Astrocyte of the hippocampus (primary cell): ENCODE measurements around the gene CCDC158.
"Not testable (repeated sequence)": the region's sequence is repeated elsewhere in the genome, so short reads cannot be mapped to it uniquely, and the experiment has no call there.

Experiments used
- DNase-seq: peaks from one replicate; pipeline ENCODE4 v3.0.0; 2011; ENCODE audit warnings: low read depth, low spot score

CCDC158 gene

GRCh38 chr4:76281594-76281993, 139.3 kb downstream of the CCDC158 start:
- not testable (repeated sequence) for DNase-seq

- no peak for DNase-seq
Observed at GRCh38 chr4:76280488-76281441, 140.2 kb downstream of the CCDC158 start.

GRCh38 chr4:76279462-76279861, 141.5 kb downstream of the CCDC158 start:
- no peak for DNase-seq

- no peak for DNase-seq
Observed at GRCh38 chr4:76278583-76278982, 142.4 kb downstream of the CCDC158 start.

DNA sequence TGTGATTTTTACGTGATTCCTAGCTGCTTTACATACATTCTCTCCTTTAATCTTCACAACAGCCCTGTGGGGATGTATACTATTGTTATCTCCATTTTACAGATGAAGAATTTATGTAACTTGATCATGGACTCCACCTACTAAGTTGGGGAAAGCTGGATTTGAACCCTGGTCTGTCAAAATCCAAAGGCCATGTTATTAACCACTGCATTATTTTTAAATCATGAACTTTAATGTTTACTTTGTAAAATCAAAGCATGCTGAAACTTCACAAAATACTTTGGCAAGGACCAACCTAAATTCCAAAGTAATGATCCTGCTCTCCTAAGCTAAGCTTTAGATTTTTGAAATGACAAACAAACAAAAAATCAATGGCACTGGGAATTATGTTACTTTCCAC, 143.3 kb downstream of the CCDC158 start:
- no peak for DNase-seq

DNA sequence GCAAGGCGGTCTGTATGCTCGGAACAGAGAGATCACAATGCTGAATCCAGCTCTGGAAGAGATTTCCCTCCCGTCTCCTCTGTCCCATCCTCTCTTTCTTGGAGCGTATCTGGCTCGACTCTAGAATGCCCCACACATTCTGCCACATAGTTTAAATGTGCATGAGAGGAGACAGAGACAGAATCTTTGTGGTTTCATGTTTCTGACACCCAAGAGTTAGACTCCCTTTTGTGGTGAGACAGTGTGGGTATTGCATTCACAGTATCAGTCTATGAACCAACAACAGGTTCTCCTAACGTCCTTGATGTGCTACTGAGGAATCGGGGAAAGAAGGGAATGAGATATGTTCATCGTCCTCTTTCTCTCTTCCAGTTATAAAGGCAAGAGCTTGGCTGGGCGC, 144.1 kb downstream of the CCDC158 start:
- DNase-seq = no peak

GRCh38 chr4:76275486-76276124, 145.3 kb downstream of the CCDC158 start:
- no peak for DNase-seq

DNA sequence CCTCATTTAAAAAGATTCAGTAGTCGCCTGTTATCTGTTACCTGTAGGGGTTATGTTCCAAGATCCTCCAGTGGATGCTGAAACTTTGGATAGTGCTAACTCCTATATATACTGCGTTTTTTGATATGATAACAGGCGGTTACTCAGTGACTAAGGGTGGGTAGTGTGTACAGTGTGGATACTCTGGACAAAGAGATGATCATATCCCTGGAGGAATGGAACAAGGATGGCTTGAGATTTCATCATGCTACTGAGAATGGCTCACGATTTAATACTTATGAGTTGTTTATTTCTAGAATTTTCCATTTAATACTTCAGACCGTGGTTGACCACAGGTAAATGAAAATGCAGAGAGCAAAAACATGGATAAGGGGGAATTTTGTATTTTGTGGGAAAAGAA, 147.9 kb downstream of the CCDC158 start:
- DNase-seq = no peak

DNA sequence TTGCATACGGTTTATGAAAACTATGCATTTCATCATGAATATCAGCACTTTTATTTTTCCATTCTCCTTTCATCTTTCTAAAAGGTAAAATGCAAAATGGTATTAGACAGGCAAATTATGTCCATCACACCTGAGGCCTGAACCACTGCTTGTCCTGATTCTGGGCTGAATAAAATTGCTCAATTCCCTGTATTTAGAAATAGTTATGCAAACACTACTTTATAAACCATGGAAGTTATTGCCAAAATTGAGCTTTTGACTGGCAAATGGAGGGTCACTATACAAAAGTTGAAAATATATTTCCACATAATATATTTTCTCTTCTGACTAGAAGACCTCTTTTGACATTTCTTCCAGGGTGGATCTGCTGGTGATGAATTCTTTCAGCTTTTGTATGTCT, 148.4 kb downstream of the CCDC158 start:
- DNase-seq = no peak

DNA sequence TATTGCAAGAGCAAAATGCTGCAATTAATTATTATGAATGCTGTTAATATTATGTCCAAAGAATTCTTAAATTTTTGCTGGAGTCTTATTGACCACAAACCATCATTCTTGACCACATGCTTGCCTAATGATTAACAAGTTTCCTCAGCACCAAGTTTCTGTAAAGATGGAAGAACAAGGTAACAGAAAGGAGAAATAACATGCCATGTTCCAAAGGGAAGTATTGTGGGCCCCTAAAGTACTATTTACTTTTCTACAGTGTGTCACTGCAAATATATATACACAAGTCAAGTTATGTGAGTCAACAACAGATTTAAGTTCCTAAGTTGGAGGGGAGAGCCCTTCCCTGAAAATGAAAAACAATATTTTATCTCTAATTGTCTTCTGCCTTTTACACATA, 148.9 kb downstream of the CCDC158 start:
- no peak for DNase-seq

DNA sequence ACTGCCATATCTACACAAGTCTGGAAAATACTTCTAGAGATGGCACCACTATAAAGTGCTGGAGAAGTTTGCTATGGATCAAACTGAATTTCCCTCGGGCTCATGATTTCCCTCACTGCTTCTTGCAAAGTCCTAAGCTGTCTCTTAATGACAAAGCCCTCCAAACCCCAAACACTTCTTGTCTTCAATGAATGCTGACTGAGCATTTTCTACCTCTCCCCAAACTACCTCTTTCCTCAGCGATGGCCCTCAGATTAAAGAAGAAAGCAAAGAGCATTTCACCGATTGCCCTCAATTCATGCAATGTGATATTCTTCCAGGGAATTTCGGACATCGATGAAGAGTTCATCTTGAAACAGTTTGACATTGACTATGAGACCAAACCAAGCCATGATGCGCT, 149.7 kb downstream of the CCDC158 start:
- DNase-seq = no peak

DNA sequence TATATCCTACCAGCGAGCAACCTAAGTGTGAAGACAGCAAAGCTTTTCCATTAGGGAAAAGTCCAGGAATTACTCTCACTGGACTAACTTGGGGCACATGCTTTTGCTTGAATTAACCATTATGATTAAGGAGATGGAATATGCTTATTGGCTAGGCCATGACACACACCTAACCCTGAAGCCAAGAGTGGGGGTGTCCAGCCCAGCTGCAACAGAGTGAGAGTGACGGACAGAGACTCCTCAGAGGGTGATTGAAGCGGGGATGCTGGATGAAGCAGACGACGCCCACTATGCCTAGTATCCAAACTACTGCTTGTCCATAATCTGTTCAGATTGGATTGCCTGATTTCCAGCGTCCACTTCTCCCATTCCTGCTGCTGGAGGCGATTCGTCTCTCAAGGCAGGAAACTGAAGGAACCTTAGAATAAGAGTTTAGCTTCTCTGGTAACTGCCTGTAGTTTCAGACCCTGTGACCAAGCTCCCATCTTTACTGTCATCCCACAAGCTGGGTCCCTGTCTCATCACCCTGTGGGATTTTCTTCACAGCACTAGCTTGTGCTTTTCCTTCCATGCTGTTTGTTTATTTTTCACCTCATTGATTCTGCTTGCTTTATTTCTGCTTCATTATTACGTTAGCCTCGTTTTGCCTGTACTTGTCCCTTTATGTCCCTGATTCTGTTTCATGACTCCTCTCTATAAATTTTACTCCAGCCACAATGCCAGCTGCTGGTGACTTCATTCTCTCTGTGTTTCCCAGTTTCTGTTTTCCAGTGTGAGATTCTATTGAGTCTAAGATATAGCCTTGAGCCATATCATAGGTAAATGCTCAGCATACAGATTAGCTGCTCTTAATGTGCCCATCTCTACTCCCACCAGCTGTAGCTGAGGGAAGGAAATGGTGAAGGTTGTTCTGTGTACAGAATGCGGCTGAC, 150.4 kb downstream of the CCDC158 start:
- DNase-seq = no peak

- no peak for DNase-seq
Observed at GRCh38 chr4:76267811-76268210, 153.1 kb downstream of the CCDC158 start.

- no peak for DNase-seq
Observed at GRCh38 chr4:76266627-76267026, 154.3 kb downstream of the CCDC158 start.

GRCh38 chr4:76265631-76266218, 155.2 kb downstream of the CCDC158 start:
- DNase-seq = no peak
